HG02798 (cell line): Measurements from ENCODE around the gene GSG1L.

Source experiments
- ATAC-seq: cut with Tn5 transposase; IDR thresholded peaks from one replicate; pipeline ENCODE4 v1.9.1; 2021; ENCODE audit warnings: mild to moderate bottlenecking; ENCODE audit not compliant: unreplicated experiment, poor library complexity

Gene GSG1L

DNA sequence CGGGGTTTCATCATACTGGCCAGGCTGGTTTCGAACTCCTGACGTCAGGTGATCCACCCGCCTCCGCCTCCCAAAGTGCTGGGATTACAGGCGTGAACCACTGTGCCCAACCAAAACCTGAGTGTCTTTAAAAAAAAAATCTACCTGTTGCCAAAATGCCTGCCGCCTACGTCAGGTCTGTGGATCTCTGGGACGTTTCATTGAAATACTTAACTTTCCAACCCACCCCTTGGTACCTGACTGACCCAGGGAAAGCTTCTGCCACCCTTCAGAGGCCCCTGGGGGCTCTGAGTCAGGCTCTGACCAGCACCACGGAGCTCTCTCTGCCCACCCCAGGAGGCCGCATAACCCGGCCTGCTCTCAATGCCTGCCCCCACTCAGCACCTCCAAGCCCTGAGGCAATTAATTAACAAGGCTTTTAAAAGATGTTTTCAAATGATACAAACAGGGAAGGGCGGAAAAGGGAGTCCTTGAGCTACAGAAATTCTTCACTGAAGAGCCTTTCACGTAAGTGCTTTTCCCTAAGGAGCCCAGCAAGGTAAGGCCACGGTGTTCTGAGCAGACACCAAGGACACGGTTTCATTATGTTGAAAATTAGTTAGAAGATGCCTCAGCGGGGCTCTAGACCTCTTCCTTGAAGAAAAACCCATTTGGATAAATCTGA lies 29.3 kb upstream of the GSG1L start:
- no peak for ATAC-seq

DNA sequence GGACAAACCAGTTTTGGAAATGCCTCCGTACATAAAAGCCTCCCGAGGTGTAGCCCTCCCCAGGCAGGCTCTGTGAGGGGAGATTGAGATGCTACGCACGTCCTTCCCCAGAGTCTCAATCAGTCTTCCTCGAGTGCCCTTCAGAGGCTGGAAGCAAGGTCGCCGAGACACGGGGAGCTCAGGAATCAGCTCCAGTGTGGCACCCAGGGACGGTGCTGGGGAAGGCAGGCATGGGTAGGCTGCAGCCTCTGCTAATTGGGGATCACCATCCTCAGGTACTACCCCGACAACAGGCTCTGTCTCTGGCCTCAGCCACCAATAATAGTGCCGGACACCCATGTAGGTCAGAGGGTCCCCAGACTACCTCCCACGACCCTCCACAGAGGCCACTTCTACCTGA lies 28.1 kb upstream of the GSG1L start:
- ATAC-seq, result no peak

DNA sequence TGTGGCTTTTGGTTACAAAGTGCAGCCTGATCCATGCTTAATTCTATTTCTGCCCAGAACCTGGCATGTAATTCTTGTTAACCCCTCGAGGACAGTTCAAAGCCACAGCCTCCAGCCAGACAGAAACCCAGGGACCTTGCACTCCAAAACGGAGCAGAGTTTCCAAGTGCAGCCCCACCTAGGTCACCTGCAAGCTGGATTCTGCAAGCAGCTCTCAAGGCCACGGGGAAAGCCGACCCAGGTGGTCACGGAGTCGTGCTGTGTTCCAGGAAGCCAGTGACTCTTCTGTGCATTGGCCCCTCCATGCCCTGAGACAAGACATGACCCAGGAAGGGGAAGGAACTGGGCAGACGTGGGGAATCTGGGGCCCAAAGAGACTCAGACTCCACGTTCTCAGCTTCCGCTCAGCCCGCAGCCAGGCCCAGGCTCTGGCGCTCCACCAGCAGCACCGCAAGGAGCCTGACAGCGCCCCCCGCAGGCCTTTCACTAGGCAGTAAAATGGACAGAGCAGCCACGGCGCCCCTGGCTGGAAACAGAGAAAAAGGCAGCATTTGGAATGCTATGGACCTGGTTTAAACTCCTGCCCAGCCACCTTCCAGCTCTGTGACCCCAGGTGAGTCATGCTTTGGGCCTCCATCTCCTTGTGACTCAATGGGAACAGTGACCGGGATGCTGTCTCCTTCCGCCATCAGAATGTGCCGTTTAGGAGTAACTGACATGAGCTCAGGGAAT lies 27.3 kb upstream of the GSG1L start:
- no peak for ATAC-seq

DNA sequence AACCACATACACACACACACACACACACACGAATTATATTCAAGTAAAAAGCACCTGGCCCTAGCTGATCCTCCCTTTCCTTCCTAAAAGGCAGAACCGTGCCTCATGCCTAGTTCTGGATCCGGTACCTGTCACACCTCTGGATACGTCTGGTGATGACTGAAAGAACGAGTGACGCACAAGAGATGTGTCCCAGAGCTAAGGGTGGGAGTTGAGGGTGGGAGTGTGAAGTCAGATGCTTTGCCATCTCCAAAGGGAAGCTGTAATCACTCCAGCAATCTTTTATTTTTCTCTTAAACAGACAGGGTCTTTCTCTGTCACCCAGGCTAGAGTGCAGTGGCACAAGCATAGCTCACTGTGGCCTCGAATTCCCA lies 26.5 kb upstream of the GSG1L start:
- ATAC-seq, result no peak

DNA sequence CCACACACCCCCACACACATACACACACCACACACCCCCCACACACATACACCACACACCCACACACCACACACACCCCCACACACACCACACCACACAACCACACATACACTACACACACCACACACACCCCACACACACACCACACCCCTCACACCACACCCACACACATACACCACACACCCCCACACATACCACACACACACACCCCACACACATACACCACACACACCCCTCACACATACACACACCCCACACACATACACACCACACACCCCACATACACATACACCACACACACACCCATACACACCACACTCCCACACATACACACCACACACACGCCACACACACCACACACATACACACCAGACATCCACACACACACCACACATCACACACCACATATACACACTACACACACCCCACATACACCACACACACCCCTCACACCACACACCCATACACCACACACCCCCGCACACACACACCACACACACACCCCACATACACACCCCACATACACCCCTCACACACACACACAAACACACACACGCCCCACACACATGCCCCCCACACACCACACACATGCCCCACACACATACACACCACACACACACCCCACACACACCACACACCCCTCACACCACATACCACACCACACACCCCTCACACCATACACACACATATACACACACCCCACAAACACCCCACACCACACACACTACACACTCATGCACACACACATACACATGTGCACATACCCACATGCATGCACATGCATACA lies 25.9 kb upstream of the GSG1L start:
- ATAC-seq, result no peak

DNA sequence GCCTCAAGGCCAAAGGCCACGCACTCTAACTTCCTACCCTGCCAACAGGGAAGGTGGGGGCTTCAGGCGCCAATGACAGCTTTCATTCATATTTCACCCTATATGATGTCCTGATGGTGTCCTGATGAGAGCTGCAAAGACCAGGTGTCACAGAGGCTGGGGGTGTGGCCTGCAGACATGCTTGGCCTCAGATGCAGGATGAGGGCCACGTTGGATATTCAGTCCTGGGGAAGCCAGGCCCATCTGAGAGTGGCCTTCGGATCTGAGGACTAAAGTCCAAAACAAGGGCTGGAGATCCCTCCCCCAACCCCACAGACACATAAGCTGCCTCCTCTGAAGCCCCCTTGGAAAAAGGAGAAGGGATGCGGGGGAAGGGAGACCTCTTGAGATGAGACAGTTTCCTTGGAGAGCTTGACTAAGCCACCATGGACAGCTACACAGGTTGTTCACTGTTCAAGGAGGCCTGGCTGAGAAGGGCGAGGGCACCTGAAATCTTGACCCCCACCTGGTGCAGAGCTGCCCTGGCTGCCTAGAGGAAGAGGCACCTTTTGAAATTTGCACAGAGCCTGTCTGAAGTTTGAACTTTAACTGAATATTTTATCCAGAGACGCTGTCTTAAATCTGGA lies 24.3 kb upstream of the GSG1L start:
- no peak for ATAC-seq

DNA sequence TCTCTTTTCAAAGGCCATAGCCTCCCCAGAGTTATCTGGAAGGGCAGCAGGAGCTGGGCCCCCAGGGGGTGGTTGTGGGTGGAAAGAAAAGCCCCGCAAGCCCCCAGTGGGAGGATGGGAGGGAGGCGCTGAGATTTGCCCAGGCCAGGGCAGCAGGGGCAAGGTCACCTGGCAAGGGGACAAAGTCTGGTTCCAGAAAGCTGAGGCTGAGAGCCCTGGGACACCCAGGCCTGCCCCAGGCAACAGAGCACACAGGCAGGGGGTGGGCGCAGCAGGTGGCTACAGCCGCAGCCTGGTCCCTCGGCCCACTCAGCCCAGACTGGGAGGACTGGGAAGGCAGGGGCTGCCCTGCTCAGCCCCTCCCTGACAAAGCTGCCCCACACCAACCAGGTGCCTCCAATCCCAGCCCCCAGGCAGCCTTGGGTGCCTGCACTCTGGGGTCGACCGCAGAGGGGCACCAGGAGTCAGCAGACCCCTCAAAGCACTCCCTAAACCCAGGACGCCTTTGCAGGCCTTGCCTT lies 23.7 kb upstream of the GSG1L start:
- ATAC-seq, result no peak

DNA sequence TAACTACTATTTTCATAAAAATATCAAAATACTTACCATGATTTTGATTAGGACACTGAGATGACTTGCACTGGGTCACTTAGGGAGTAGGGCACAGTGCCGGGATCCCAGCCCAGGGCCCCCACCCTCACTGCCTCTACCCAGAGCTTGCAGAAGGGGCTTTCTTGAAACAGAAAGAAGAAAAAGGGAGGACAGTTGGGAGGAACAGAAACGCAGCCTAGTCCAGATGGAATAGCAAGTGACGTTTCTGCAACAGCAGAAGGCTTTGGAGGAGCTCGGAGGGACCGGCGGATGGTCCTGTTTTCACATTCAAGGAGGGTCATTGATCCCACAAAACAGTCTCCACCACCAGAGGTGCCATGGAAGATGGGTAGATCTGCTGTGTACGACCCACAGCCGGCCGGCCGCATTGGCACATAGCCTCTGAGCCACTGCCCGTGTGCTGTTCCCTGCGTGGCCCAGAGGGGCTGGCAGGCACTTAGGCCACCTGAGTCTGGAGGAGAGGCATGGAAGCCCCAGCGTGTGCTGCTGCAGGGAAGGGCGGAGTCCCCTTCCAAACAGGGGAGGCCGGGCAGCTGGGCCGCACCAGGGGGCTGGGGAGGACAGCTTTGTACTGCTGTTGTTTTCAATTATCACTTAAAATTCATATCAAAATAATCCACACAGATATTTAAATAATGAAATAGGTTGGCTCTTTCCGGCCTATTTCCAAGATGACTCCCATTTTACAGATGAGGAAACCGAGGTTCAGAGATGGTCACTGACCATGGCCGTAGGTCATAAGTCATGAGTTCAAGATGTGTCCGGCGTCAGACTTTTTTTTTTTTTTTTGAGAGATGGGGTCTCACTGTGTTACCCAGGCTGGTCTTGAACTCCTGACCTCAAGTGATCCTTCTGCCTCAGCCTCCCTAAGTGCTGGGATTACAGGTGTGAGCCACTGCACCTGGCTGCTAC lies 22.9 kb upstream of the GSG1L start:
- ATAC-seq, result no peak

DNA sequence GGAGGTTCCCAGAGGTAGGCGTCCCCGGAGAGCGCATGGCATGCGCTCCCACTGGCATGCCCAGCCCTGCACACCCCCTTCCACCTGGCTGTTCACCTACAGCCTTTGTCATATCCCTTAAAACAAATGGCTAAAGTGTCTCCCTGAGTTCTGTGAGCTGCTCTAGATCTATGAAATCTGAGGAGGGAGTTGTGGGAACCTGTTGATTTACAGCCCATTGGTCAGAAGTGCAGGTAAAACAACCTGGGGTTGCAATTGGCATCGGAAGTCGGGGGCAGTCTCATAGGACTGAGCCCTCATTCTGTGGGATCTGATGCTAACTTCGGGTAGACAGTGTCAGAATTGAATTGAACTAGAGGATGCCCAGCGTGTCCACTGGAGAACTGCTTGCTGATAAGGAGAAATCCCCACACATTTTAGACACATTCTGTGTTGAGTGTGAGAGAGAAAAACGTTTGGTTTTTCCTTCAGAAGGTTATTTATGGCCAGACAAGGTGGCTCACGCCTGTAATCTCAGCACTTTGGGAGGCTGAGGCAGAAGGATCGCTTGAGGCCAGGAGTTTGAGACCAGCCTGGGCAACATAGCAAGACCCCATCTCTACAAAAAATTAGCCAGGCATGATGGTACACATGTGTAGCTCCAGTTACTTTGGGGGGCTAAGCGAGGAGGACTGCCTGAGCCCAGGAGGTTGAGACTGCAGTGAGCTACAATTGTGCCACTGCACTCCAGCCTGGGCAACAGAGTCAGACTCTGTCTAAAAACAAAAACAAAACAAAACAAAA lies 22.1 kb upstream of the GSG1L start:
- no peak for ATAC-seq

DNA sequence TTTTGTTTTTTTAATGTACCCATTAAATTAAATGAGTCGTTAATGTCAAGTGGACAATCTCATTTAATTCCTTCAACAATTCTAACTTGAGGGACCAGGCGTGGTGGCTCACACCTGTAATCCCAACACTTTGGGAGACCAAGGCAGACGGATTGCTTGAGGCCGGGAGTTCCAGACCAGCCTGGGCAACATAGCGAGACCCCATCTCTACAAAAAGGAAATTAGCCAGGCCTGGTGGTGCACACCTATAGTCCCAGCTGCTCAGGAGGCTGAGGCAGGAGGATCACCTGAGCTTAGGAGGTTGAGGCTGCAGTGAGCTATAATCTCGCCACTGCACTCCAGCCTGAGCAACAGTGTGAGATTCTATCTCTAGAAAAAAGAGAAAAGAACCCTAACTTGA lies 20.7 kb upstream of the GSG1L start:
- no peak for ATAC-seq

DNA sequence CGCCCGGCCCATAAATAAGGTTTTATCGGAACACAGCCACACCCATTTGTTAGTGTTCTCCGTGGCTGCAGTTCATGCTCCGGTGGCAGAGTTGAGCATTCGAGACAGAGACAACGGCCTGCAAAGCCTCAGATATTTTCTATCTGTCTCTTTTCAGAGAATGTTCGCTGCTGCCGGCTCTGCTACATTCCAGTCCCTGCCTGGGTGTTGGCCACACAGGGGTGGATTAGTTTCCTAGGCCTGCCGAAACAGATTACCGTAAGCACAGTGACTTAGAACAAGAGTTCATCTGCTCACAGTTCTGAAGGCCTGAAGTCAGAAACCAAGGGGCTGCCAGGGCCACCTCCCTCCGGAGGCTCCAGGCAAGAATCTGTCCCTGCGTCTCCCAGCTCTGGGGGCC lies 19.1 kb upstream of the GSG1L start:
- ATAC-seq, result no peak

DNA sequence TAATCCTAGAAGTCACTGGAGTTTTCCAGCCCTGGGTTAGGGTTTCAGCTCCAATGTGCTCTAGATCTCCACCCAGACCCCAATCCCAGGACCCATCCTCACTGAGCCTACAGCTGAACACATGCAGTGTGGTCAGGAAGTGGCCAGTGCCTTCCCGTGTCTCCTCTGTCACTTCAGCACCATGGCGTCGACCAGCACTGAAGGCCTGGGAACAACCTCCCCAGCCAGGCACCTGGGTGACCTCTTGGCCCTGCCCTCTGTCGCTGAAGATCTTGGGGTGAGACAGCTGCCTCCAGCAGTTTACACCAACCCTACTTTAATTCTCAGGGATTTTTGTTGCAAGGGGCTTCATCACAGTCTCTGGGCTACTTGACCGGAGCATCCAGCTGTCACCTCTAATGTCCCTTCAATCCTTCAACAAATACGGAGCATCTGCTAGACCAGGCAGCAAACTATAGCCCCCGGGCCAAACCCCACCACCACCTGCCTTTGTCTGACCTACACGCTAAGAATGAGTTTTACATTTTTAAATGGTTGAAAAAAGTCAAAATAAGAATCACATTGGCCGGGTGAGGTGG lies 18.0 kb upstream of the GSG1L start:
- ATAC-seq, result no peak

DNA sequence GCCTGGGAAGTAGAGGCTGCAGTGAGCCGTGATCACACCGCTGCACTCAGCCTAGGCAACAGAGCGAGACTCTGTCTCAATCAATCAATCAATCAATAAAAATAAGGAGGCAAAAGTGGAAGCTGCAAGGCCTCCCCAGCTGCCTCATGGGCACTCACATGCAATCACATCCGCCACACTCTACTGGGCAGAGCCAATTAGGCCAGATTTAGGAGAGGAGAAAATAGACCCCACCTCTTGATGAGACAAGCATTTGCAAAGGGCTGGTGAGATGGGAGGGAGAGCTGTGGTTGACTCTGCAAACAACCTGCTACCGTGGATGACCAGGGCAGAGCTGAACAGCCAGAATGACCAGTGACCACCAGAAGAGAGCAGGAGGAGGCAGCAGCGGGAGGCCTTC lies 14.7 kb upstream of the GSG1L start:
- ATAC-seq, result no peak

DNA sequence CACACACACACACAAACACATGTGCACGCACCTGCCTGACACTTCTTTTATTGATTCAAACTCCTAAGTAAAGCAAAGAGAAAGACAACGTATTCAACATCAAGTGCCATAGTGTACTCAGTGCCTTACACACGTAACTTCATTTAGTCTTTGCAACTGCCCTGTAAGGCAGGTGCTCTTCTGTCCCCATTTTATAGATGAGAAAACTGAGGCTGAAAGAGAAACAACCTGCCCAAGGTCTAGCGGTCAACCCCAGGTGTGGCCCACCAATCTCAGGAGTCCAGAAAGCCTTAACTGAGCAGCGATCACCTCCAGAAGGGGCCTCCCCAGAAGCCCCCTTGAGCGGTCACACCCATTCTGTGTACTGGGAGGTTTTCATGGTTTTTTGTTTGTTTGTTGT lies 10.3 kb upstream of the GSG1L start:
- no peak for ATAC-seq

DNA sequence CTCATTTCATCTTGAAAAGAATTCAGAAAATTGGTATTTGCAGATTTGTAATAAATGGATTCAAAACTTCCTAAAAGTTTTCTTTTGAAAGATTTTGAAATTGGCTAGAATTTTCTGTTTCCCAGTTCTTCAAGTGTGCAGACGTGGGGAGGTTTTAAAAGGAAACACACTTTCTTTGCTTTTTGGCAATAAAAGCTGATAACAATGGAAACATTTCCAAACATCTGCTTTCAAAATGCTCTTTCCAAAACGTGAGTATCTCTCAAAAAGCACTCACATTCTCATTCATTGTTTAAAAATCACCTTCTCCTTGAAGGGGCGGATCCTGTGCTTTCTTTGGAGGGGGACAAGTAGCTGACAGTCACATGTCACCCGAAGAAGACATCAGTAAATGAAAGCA lies 8.6 kb upstream of the GSG1L start:
- ATAC-seq, result no peak

DNA sequence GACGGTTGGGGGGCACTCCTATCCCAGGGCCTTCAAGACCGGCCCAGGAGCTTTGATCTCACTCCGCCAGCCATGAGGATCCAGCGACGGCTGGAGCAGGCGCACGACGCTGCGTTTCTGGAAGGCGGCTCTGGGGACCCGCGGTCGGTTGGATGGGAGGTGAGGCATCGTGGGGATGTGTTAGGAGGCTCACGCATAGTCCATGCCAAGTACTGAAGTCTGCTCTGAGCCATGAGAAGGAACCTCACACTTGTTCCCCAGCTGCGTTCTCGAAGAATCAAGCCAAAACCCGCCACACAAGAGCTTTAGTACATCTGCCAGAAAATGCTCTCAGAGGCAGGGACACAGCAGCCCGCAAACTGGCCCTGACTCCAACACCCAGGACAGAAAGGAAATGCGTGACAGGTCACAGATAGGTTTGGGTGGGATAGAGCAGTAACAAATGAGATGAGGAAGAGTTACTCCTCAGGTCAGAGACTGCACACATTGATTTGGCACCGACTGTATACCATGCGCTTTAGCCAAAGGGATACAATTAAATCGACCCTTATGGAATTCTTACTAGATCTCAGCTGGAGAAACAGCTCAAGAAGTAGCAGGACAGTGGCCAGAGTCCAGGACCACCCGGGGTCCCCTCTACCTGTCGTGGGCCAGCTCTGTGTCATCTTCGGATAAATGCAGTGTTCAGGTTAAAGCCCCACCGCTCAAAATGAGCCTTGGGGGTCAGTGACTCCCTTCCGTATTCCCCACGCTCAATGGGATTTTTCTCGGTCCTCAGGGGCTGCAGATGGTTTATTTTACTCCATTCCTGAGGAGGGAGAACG lies 6.7 kb upstream of the GSG1L start:
- ATAC-seq, result peak; percentile 7

DNA sequence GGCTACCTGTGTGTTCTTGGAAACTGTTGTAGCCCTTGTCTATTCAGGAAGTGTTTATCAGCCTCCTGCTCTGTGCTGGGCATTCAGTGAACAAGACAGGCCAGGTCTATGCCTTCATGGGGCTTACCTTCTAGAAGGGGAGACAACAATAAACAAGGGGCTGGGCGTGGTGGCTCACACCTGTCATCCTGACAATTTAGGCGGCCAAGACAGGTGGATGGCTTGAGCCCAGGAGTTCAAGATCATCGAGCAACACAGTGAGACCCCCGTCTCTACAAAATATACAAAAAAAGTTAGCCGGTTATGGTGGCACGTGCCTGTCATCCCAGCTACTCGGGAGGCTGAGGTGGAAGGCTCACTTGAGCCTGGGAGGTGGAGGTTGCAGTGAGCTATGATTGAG lies 5.5 kb upstream of the GSG1L start:
- ATAC-seq, result no peak
